HG02610 (cell line): ENCODE measurements around the gene KCNAB1.
A peak's percentile ranks its signal among the peaks of the same experiment; 100 is the strongest.

Experiments used
- ATAC-seq: cut with Tn5 transposase; IDR thresholded peaks from one replicate; pipeline ENCODE4 v1.9.1; 2021; ENCODE audit warnings: mild to moderate bottlenecking, moderate library complexity; ENCODE audit not compliant: unreplicated experiment

The KCNAB1 gene

DNA sequence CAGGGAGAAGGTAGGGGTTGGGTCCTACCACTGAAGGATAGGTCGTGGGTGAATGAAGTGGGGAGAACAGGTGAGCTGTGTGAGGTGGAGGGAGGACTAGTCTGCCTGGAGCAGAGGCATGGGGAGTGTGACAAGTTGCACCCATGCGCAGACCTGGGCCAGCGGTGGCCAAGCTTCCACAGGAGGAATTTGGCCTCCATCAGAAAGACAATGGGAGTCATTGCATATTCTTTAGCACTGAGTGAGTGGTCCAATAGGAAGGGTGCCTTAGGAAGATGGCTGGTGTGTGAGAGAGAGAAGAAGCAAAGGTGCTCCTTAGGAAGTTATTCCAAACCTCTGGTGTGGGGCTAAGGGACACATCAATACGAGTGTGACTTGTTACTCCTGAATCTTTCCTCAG, 191.1 kb downstream of the KCNAB1 start:
- ATAC-seq = no peak

DNA sequence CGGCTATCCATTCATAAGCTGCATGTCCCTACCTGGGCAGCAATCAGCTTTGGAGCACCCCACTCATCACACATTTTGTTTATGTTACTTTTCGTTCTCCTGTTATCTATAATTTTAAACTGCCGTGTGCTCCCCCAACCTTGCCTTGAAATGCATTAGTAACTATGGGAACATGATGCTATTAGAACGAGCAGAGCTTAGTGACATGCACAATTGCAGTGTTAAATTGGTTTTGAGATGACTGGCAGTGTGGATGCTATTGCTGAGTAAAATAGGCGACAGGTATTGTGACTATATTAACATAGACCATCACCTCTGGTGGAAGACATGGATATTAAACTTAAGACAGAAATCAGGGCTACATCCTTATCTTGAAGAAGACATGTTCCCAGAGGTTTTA, 191.6 kb downstream of the KCNAB1 start:
- no peak for ATAC-seq

DNA sequence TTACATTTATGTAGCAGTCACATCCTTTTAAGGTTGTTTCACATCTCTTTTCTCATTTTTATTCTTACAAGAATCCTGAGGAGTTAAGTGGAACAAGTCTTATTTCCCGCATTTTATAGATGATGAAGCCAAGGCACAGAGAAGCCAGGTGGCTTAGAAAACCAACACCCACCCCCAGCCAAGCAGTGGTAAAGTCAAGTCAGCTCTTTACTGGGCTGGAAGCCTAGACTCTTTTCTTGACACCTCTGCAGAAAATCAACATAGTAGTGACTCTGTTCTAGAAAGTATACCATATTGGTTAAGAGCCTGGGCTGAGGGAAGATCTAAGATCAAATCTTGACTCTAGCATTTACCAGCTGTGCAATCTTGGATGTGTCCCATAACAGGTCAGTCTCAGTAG, 195.7 kb downstream of the KCNAB1 start:
- ATAC-seq = no peak

- ATAC-seq = no peak
Observed at GRCh38 chr3:156317462-156318074, 197.2 kb downstream of the KCNAB1 start.

DNA sequence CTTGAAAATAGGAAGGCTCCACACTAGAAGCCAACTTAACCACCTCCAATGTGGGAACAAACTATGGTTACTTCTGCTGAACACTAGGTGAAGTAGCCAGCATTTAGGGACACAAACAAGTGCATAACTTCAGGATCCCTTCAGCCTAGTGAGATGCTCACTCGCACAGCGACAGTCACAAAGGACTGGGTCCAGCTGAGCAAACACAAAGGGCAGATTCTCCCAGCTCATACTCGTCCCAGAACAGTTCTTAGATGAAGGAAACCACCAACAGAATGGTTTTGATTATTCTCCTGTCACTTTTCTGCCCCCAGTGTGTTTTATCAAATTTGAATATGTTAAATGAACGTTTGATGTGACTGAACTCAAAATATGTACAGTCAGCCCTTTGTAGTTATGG, 201.6 kb downstream of the KCNAB1 start:
- ATAC-seq = no peak

GRCh38 chr3:156323466-156323865, 203.1 kb downstream of the KCNAB1 start:
- ATAC-seq = no peak

DNA sequence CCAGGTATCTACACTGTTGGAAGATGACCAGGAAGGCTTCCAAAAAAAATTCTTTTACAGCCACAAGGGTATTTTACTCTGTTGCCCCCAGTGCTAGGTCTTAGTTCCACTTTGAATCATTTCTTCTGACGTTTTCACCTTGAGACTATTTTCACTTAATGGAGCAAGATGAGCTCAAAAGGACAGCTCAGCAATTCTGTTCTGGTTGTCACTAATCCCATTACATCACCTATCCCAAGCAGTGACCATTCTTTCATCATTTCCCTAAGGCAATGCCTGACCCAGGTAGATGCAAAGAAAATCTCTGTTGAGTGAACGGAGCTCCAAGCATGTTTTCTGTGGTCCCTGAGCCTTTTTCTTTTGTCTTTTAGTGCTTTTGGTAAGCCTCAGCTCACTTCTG, 210.0 kb downstream of the KCNAB1 start:
- ATAC-seq = no peak

DNA sequence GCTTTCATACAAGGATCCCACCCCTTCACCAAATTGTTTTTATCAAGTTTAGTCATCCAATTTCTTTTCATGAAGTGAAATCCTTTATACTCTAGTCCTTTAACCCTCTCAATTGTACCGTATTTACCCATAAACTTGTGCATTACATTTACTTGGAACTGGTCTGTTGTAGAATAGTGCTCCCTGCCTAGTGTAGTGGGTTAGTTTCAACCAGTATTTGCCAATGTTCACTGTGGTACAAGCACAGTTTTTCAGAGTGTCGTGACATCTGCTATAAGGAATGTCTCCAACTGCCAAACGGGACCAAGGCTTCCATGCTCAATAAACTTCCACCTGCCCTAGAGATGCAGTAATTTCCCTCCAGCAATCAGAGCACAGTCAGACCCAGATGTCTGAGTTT, 211.9 kb downstream of the KCNAB1 start:
- no peak for ATAC-seq

GRCh38 chr3:156334841-156335545, 214.6 kb downstream of the KCNAB1 start:
- no peak for ATAC-seq

GRCh38 chr3:156339491-156339890, 219.1 kb downstream of the KCNAB1 start:
- ATAC-seq = no peak

DNA sequence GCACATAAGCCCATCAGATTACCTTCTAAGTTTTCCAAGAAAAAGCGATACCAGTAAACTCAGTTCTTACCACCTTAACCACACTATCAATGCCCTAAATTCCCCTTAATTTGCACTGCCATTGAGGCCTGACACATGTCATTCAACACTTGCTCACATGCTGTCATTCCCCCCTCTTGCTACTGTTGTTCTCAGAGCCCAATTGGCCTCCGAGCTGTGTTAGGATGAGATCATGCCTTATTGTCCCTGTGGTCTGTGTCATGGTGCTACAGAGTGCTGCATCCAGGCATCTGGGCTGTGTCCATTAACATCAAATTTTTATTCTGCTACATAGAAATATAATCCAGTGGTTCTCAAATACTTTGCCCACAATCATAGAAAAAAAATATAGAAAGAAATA, 221.0 kb downstream of the KCNAB1 start:
- ATAC-seq = no peak

GRCh38 chr3:156341831-156342416, 221.5 kb downstream of the KCNAB1 start:
- ATAC-seq = peak; percentile 99

DNA sequence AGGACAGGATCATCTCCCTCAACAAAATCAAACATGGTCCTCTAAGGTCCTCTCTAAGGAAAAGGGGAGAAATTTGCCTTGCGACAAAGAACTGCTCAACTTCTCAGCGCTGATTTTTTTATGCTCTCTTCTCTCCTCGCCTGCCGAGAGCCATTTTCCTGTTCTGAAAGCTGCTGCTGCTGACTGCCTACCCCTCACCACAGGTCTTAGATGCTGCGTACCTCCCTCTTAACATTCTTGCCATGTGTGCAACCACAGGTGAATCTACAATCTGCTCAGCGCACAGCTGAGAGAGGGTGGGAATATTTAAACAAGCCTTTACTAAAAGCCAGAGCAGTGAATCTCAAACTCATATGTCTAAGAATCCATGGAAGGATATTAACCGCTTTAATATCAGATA, 223.8 kb downstream of the KCNAB1 start:
- no peak for ATAC-seq

- ATAC-seq = no peak
Observed at GRCh38 chr3:156349111-156349510, 228.7 kb downstream of the KCNAB1 start.

DNA sequence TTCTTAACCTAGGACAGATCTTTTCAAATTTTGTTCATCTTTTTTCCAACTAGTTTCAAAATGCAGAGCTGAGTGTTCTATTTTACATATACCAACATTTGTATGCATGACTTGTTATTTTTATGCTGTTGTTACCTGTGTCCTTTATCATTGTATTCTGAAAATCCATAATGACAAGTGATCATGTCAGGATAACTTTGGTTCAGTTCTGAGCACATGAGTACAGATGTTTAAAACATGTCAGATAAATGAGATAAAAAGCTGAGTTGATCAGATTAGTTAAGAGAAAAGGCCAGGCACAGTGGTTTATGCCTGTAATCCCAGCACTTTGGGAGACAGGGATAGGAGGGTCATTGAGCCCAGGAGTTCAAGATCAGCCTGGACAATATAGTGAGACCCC, 229.6 kb downstream of the KCNAB1 start:
- ATAC-seq = no peak

- ATAC-seq = no peak
Observed at GRCh38 chr3:156350781-156351180, 230.4 kb downstream of the KCNAB1 start.

- ATAC-seq = no peak
Observed at GRCh38 chr3:156351783-156352182, 231.4 kb downstream of the KCNAB1 start.

DNA sequence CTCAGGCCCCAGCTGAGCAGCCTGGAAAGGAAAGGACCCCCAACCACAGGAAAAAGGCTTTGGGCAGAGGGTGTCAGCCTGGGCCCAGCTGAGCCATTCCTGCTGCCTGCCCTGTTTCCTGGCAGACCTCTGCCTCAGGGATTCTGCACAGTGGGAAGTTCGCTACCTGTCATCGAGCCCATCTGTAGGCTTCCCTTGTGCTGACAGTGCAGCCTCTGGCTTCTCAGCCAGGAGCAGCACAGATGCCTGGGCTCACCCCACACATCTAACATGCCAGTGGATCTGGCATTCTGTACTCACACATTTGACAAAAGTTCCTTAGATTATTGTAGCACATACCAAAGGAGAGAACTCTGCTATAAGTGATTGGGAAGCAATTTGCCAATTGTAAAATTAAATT, 232.3 kb downstream of the KCNAB1 start:
- ATAC-seq = no peak

DNA sequence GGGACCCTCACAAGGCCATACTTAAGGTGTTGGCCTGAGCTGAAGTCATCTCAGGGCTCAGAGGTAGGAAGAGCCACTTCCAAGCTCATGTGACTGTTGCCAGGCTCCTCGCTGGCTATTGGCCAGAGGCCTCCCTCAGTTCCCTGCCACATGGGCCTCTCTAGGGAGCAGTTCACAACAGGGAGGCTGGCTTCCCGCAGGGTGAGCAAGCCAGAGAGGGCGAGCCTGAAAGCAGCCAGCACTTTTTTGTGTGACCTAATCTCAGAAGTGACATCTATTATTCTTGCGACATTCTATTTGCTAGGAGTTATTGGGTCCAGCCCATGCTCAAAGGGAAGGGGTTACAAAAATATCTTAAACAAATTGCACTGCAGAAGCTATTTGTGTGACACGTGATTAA, 233.2 kb downstream of the KCNAB1 start:
- ATAC-seq = no peak

DNA sequence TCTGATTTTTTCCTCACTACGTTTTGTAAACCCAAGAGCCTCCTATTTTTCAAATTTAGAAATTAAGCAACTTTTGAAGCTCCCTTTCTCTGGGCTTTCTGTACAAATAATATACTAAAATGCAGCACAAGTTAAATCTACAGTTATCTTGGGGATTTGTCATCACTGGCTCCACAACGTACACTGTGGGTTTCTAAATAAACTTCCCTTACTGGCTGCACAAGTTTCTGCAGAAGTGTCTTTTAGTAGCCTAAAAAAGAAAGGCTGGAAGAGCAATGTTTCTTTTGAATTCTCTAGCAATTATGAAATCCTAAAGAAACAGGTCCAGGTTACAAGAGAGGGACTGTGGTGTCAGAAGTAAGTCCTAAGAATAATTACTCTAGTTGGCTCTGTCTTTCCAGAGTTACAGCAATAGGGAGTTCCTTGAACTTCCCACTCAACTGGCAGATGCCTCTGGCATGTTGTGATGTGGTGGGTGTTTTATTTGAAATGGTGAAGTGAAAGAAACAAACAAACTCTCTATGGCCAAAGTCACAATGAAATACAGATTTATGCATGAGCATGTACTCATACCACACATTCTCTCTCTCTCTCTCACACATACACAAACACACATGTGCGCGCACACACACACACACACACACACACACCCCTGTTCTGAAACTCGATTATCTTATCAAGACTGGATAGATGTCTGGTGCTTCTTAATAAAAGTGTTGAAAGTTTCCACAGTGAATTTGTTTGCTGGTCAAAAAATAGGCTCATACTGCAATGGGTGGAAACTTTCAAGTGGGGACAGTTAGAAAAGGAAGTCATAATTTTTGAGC, 236.4 kb downstream of the KCNAB1 start:
- ATAC-seq = no peak

- no peak for ATAC-seq
Observed at GRCh38 chr3:156358232-156358631, 237.9 kb downstream of the KCNAB1 start.

DNA sequence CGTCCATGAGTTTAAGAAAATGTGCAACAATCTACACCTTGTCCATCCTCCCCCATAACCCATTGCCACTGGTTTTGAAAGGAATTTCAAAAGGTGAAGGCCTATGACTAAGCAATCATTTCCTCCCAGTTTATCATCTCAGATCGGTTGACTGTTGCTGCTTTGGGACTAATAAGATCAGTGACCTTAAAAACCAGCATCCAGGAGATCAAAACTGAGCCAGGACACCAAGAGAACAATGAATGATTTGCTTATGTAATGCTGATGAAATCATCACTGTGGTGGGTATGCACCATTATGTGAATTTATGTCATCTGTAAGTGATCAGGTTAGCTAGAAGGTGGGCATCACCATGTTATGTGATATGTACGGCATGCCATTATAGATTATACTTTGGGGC, 239.0 kb downstream of the KCNAB1 start:
- ATAC-seq = no peak
